Uterus (tissue), 4 donors: ENCODE data around the gene PIGR. TPM values are rescaled to one million over a fixed set of nuclear protein-coding genes. Genes with fewer than 3 reads are reported as not detected.

ENCODE experiments used
- DNase-seq, 2 donors: peaks; one replicate each; pipeline ENCODE4 v3.0.0-alpha.2; 2019 to 2020
- H3K27ac ChIP-seq, 2 donors: fragments of 200-600 bp; sonication (generic); 1 replicate in 1 of 2; 2 replicates in 1 of 2; pipeline ENCODE4 v1.5.1; 2016 to 2018
- H3K27me3 ChIP-seq, 2 donors: fragments of 200-600 bp; sonication (generic); one replicate each; pipeline ENCODE4 v1.5.1; 2018 to 2019; ENCODE audit warnings: control low read depth in 1 of 2
- H3K36me3 ChIP-seq, 2 donors: fragments of 200-600 bp; sonication (generic); one replicate each; pipeline ENCODE4 v1.5.1; 2019; ENCODE audit warnings: control low read depth in 1 of 2
- H3K4me1 ChIP-seq, 2 donors: fragments of 200-600 bp; sonication (generic); one replicate each; pipeline ENCODE4 v1.5.1; 2018 to 2019; ENCODE audit warnings: control low read depth in 1 of 2
- H3K4me3 ChIP-seq, 2 donors: fragments of 200-600 bp; sonication (generic); 1 replicate in 1 of 2; 2 replicates in 1 of 2; pipeline ENCODE4 v1.5.1; 2018 to 2019; ENCODE audit warnings: mild to moderate bottlenecking in 1 of 2
- H3K9me3 ChIP-seq, 2 donors: fragments of 200-600 bp; sonication (generic); one replicate each; pipeline ENCODE4 v1.5.1; 2019; ENCODE audit warnings: control low read depth in 1 of 2
- POLR2A ChIP-seq, 2 donors: fragments of 450-650 bp; IDR thresholded peaks; one replicate each; pipeline ENCODE4 v1.6.1; 2016; ENCODE audit warnings: antibody characterized with exemption in 2 of 2, mild to moderate bottlenecking in 1 of 2, moderate library complexity in 1 of 2
- intact Hi-C: fragments of 100-400 bp; cut with DNase I; formaldehyde crosslinking; loops from one replicate; pipeline ENCODE4 v1.15.1; 2023; ENCODE audit warnings: low total_unique reads
- total RNA-seq, 4 donors: library from RNA; depleted of rRNA in 3 of 4; stranded (reverse); fragments of >200 nt in 3 of 4; gene quantifications; one replicate each; pipeline versions ENCODE4 v1.1.0 to v1.2.4, GENCODE V29; 2014 to 2023
- TF ChIP-seq, protein P1 (sequence below), 4 experiments: fragments of 200-600 bp in 2 of 4; fragments of 450-650 bp in 2 of 4; sonication (generic) in 2 of 4; IDR thresholded peaks; one replicate each; pipeline ENCODE4 v1.5.1; 2016 to 2019; ENCODE audit warnings: antibody characterized with exemption in 4 of 4, mild to moderate bottlenecking in 2 of 4, moderate library complexity in 1 of 4
- donor health status: DM: yes; HTN: yes; CAD: no.

Gene PIGR
- total RNA-seq, 4 donors from 2014 or later: 0.69 to 7.1 (median 3.1) TPM

DNA sequence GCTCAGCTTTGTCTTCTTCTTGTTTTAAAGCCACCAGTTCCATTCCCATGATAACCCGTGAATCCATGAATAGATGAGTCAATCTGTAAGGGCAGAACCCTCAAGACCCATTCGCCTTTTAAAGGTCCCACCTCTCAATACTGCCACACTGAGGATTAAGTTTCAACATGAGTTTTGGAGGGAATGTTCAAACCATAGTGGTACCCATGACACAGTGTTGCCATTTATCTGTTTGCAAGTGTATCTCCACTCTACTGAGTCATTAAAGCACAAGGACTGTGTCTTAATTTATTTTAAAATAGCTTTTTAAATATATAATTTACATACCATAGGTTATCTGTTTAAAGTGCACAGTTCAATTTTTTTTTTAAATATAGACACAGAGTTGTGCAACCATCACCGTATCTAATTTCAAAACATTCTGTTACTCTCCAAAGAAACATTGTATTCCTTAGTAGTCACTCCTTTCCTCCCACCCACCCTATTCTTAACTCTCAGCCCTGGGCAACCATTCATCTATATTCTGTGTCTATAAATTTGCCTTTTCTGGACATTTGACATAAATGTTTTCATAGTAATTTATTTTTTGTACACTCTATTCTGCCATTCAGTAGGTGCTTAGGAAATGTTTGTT lies 53.8 kb downstream of the PIGR start:
- H3K27me3 ChIP-seq: no peaks in the 10 kb centered on the region
- H3K4me3 ChIP-seq: no peak overlapping the region
- H3K4me1 ChIP-seq: no peaks in the 10 kb centered on the region
- H3K36me3 ChIP-seq: no peaks in the 10 kb centered on the region
- TF ChIP-seq POLR2A (IDR thresholded peaks at IDR 0.05): no peak
- TF ChIP-seq, protein P1, sequence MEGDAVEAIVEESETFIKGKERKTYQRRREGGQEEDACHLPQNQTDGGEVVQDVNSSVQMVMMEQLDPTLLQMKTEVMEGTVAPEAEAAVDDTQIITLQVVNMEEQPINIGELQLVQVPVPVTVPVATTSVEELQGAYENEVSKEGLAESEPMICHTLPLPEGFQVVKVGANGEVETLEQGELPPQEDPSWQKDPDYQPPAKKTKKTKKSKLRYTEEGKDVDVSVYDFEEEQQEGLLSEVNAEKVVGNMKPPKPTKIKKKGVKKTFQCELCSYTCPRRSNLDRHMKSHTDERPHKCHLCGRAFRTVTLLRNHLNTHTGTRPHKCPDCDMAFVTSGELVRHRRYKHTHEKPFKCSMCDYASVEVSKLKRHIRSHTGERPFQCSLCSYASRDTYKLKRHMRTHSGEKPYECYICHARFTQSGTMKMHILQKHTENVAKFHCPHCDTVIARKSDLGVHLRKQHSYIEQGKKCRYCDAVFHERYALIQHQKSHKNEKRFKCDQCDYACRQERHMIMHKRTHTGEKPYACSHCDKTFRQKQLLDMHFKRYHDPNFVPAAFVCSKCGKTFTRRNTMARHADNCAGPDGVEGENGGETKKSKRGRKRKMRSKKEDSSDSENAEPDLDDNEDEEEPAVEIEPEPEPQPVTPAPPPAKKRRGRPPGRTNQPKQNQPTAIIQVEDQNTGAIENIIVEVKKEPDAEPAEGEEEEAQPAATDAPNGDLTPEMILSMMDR (IDR thresholded peaks at IDR 0.05): no peak
- DNase-seq: no peak
- intact Hi-C loops: no loop called here
- peak overlapping the region; percentile 48 to 51 for H3K27ac ChIP-seq
- H3K9me3 ChIP-seq: no peaks in the 10 kb centered on the region

DNA sequence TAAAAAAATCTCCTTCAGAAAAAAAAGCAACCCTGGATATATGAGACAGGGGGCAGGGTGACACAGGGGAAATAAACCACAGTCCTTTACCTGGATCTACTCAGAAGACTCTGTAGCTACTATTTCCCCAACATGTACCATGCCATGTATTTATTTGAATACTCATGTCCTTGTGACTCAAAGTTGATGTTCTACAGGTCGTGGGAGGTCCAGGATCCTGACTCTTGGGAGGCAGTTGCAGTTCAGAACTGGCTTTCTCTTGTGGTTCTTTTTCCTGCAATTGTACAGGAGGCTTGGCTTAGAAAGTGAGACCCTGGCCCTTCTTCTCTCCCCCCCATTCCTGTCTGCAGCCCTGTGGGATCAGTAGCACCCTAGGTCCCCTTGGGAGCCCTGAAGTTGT lies 54.9 kb downstream of the PIGR start:
- no peak for DNase-seq
- no peak overlapping the region for H3K4me3 ChIP-seq
- intact Hi-C loops: no loop called here
- no peak overlapping the region for H3K27ac ChIP-seq
- no peaks in the 10 kb centered on the region for H3K4me1 ChIP-seq
- H3K36me3 ChIP-seq: no peaks in the 10 kb centered on the region
- no peaks in the 10 kb centered on the region for H3K27me3 ChIP-seq
- H3K9me3 ChIP-seq: no peaks in the 10 kb centered on the region
- TF ChIP-seq, protein P1 (IDR thresholded peaks at IDR 0.05): no peak

DNA sequence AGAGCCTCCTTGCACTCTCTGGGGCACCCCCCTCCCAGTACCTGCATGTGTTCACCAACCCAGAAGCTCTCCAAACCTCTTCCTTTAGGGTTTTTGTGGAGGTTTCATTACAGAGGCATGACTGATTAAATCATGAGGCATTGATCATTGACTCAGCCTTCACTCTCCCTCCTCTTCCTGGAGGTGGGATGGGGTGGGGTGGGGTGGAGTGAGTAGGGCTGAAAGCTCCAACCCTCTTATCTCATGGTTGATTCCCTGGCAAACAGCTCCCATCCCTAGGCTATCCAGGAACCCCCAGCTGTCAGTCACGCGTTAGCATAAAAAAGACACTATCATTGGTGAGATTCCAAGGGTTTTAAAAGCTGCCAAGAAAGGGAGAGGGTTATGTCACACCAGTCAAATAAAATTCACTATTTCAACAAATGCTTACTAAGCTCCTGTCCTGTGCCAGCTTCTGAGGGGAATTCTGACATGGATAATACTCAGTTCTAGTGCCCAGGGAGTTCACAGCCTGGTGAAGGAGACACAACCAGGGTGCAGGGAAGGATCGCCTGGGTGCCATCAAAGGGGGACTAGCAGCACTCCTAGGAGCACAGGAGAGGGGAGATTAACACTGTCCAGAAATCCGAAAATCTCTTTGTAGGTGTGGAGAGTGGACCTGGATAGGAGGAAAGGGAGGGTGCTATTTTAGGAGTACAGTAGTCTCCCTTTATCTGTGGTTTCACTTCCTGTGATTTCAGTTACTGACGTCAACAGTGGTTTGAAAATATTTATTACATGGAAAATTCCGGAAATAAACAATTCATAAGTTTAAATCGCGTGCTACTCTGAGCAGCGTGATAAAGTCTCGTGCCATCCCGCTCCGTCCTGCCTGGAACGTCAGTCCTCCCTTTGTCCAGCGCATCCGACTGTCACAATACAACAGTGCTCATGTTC lies 55.9 kb downstream of the PIGR start:
- H3K9me3 ChIP-seq: no peaks in the 10 kb centered on the region
- no peaks in the 10 kb centered on the region for H3K4me1 ChIP-seq
- no peak for DNase-seq
- TF ChIP-seq, protein P1 (IDR thresholded peaks at IDR 0.05): no peak
- no peak for TF ChIP-seq POLR2A (IDR thresholded peaks at IDR 0.05)
- no peaks in the 10 kb centered on the region for H3K27me3 ChIP-seq
- H3K4me3 ChIP-seq: no peak overlapping the region
- intact Hi-C loops: no loop called here
- H3K36me3 ChIP-seq: no peaks in the 10 kb centered on the region
- H3K27ac ChIP-seq: no peak overlapping the region

DNA sequence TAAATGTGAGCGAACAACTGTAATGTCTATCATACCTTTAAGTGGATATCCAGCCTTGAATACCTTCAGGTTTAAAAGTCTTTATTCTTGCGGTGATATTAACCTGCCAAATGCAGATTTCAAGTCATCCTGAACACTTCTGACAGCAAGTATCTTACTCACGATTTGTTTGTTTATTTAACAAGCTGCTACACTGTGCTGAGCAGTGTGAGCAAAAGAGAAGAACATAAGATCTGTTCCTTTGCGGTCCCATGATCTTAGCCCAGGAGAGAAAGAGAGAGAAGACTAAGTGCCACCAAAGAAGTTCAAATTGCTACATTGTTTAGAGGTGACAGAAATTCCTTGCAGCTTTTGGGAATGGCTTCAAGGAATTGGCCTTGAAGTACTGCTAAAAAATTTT lies 58.6 kb downstream of the PIGR start:
- TF ChIP-seq, protein P1 (IDR thresholded peaks at IDR 0.05): no peak
- TF ChIP-seq POLR2A (IDR thresholded peaks at IDR 0.05): no peak
- no peak overlapping the region for H3K27ac ChIP-seq
- intact Hi-C loops: no loop called here
- DNase-seq: no peak
- H3K4me1 ChIP-seq: no peaks in the 10 kb centered on the region
- no peaks in the 10 kb centered on the region for H3K27me3 ChIP-seq
- H3K9me3 ChIP-seq: no peaks in the 10 kb centered on the region
- no peak overlapping the region for H3K4me3 ChIP-seq
- no peaks in the 10 kb centered on the region for H3K36me3 ChIP-seq

DNA sequence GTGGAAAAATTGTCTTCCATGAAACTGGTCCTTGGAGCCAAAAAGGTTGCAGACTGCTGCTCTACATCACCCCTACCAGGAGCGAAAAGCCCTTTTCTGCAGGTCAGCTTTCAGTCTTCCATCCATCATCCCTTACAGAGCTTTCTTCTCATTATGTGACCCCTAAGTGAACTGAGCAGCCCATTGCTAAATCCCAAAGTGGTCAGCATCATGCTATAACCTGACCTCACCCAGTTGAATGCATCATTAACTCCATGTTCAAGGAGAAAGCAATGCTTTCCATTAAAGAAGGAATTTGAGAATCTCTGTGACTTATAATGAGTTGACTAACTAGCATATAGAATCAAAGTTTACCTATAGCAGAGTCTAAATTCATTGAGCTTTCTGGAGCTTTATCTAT lies 59.4 kb downstream of the PIGR start:
- intact Hi-C loops: no loop called here
- TF ChIP-seq, protein P1 (IDR thresholded peaks at IDR 0.05): no peak
- no peak for TF ChIP-seq POLR2A (IDR thresholded peaks at IDR 0.05)
- H3K27me3 ChIP-seq: no peaks in the 10 kb centered on the region
- H3K4me1 ChIP-seq: no peaks in the 10 kb centered on the region
- no peak overlapping the region for H3K27ac ChIP-seq
- no peaks in the 10 kb centered on the region for H3K36me3 ChIP-seq
- no peak for DNase-seq
- H3K4me3 ChIP-seq: no peak overlapping the region
- H3K9me3 ChIP-seq: no peaks in the 10 kb centered on the region
